Peyer's patch (tissue), 4 donors: Measurements from ENCODE around the gene FLNA. TPM values are rescaled to one million over a fixed set of nuclear protein-coding genes. Genes with fewer than 3 reads are reported as not detected.

Experiments used
- DNase-seq, 3 donors: peaks; one replicate each; pipeline ENCODE4 v3.0.0-alpha.2; 2017 to 2019
- H3K27ac ChIP-seq, 4 donors: fragments of 200-600 bp; sonication (generic); one replicate each; pipeline ENCODE4 v1.5.1; 2016 to 2019
- H3K27me3 ChIP-seq, 2 donors: fragments of 200-600 bp; sonication (generic); one replicate each; pipeline ENCODE4 v1.5.1; 2019
- H3K36me3 ChIP-seq, 3 donors: fragments of 200-600 bp; sonication (generic); one replicate each; pipeline ENCODE4 v1.5.1; 2016 to 2019
- H3K4me1 ChIP-seq, 4 donors: fragments of 200-600 bp; sonication (generic); one replicate each; pipeline ENCODE4 v1.5.1; 2016 to 2019
- H3K4me3 ChIP-seq, 4 donors: fragments of 200-600 bp; sonication (generic); 1 replicate in 3 of 4; 2 replicates in 1 of 4; pipeline ENCODE4 v1.5.1; 2016 to 2019; ENCODE audit warnings: mild to moderate bottlenecking in 1 of 4
- H3K9me3 ChIP-seq, 4 donors: fragments of 200-600 bp; sonication (generic); one replicate each; pipeline ENCODE4 v1.5.1; 2016 to 2019; ENCODE audit warnings: mild to moderate bottlenecking in 1 of 4
- CTCF ChIP-seq, 6 experiments: fragments of 450-650 bp in 4 of 6; fragments of 200-600 bp in 2 of 6; sonication (generic) in 1 of 6; IDR thresholded peaks; one replicate each; pipeline ENCODE4 v1.5.1; 2017 to 2019; ENCODE audit warnings: antibody characterized with exemption in 6 of 6, mild to moderate bottlenecking in 3 of 6, moderate library complexity in 1 of 6
- POLR2A ChIP-seq, 2 donors: fragments of 450-650 bp; IDR thresholded peaks; one replicate each; pipeline ENCODE4 v1.5.1; 2017; ENCODE audit warnings: antibody characterized with exemption in 2 of 2, mild to moderate bottlenecking in 2 of 2, moderate library complexity in 2 of 2
- total RNA-seq, 4 donors: library from RNA; depleted of rRNA; stranded (reverse); fragments of >200 nt; gene quantifications; one replicate each; pipeline ENCODE4 v1.1.0, GENCODE V29; 2016

Gene FLNA
- total RNA-seq, 4 donors from 2014 or later, result 143 to 663 (median 328) TPM

GRCh38 chrX:154327038-154327820 lies 47.2 kb downstream of the FLNA start:
- TF ChIP-seq POLR2A (IDR thresholded peaks at IDR 0.05) (no peak), CTCF (IDR thresholded peaks at IDR 0.05) (no peak)
- DNase-seq, result peak in 2 of 3 donors; percentile 39 to 67
- no peak overlapping the region for H3K4me3 ChIP-seq

GRCh38 chrX:154325541-154325940 lies 48.9 kb downstream of the FLNA start:
- Histone ChIP-seq H3K27me3 (no peaks in the 10 kb centered on the region), H3K4me1 (no peaks in the 10 kb centered on the region), H3K9me3 (no peaks in the 10 kb centered on the region), H3K4me3 (no peak overlapping the region), H3K36me3 (no peaks in the 10 kb centered on the region), H3K27ac (no peak overlapping the region)
- TF ChIP-seq POLR2A (IDR thresholded peaks at IDR 0.05) (no peak), CTCF (IDR thresholded peaks at IDR 0.05) (no peak)
- DNase-seq, result no peak

More at GRCh38 chrX:154327038-154327820, 47.2 kb downstream of the FLNA start:
- no peaks in the 10 kb centered on the region for H3K36me3 ChIP-seq
- H3K27me3 ChIP-seq, result no peaks in the 10 kb centered on the region
- peak overlapping the region in 1 of 4 donors; percentile 28 for H3K27ac ChIP-seq
- no peaks in the 10 kb centered on the region for H3K9me3 ChIP-seq
- no peaks in the 10 kb centered on the region for H3K4me1 ChIP-seq

GRCh38 chrX:154323537-154323936 lies 50.9 kb downstream of the FLNA start:
- no peak overlapping the region for H3K27ac ChIP-seq
- H3K4me1 ChIP-seq, result no peaks in the 10 kb centered on the region
- no peaks in the 10 kb centered on the region for H3K36me3 ChIP-seq
- H3K4me3 ChIP-seq, result no peak overlapping the region
- H3K27me3 ChIP-seq, result no peaks in the 10 kb centered on the region
- TF ChIP-seq CTCF (IDR thresholded peaks at IDR 0.05), result no peak
- no peak for TF ChIP-seq POLR2A (IDR thresholded peaks at IDR 0.05)
- DNase-seq, result no peak
- no peaks in the 10 kb centered on the region for H3K9me3 ChIP-seq

- Histone ChIP-seq H3K4me3 (no peak overlapping the region), H3K27ac (no peak overlapping the region), H3K9me3 (no peaks in the 10 kb centered on the region), H3K4me1 (no peaks in the 10 kb centered on the region), H3K36me3 (no peaks in the 10 kb centered on the region), H3K27me3 (no peaks in the 10 kb centered on the region)
- no peak for DNase-seq
- TF ChIP-seq POLR2A (IDR thresholded peaks at IDR 0.05) (no peak), CTCF (IDR thresholded peaks at IDR 0.05) (no peak)
Observed at GRCh38 chrX:154322890-154323289, 51.5 kb downstream of the FLNA start.

- no peaks in the 10 kb centered on the region for H3K27me3 ChIP-seq
- peak in 1 of 3 donors; percentile 32 for DNase-seq
- no peaks in the 10 kb centered on the region for H3K36me3 ChIP-seq
- H3K27ac ChIP-seq, result no peak overlapping the region
- no peaks in the 10 kb centered on the region for H3K9me3 ChIP-seq
- no peak for TF ChIP-seq POLR2A (IDR thresholded peaks at IDR 0.05)
- no peak for TF ChIP-seq CTCF (IDR thresholded peaks at IDR 0.05)
- H3K4me1 ChIP-seq, result no peaks in the 10 kb centered on the region
- H3K4me3 ChIP-seq, result no peak overlapping the region
Observed at GRCh38 chrX:154321594-154321993, 52.8 kb downstream of the FLNA start.
